T-helper 2 cell treated with Interferon-gamma antibody and Interleukin-4, amounts not matched to agents 5 μg/mL and 100 μg/mL, for 36 hours (primary cell): ENCODE data around the gene JARID2.

Experiments used
- DNase-seq: peaks from one replicate; pipeline ENCODE4 v3.0.0; 2021; ENCODE audit warnings: low spot score
- H3K27ac Mint-ChIP-seq: one replicate; pipeline ENCODE4 v1.8.0; 2021; ENCODE audit warnings: mild to moderate bottlenecking, mixed read lengths
- H3K27me3 Mint-ChIP-seq: one replicate; pipeline ENCODE4 v1.8.0; 2021; ENCODE audit warnings: low read depth, mixed read lengths
- H3K36me3 Mint-ChIP-seq: one replicate; pipeline ENCODE4 v1.8.0; 2021; ENCODE audit warnings: low read depth, mixed read lengths
- H3K4me1 Mint-ChIP-seq: one replicate; pipeline ENCODE4 v1.8.0; 2021; ENCODE audit warnings: low read depth, mixed read lengths
- H3K4me3 Mint-ChIP-seq: one replicate; pipeline ENCODE4 v1.8.0; 2022; ENCODE audit warnings: mild to moderate bottlenecking, moderate library complexity, mixed read lengths
- H3K9me3 Mint-ChIP-seq: one replicate; pipeline ENCODE4 v1.8.0; 2021; ENCODE audit warnings: mixed read lengths

Gene JARID2

DNA sequence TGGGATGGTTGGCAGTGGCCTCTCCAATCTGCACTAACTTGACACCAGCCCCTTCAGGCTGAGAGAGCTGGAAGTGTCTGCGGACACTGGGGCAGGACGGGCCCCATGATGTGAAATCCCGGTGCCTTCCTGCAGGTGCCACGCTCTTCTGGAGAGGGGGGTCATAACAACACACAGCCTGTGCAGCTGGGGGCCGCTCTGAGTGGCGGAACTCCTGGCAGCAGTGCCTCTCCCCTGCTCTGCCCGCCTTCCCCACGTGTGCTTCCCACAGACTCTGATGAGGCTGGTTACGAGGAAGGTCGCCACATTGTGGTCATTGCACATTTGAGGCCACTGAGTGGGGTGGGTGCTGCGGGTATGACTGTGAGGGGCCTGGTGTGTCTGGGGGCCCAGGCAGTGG, 271.7 kb downstream of the JARID2 start:
- Mint-ChIP-seq H3K27me3 (no peaks in the 10 kb centered on the region), H3K27ac (no peak overlapping the region), H3K4me3 (no peak overlapping the region), H3K9me3 (no peaks in the 10 kb centered on the region), H3K4me1 (peaks cover 6% of the 10 kb centered on the region), H3K36me3 (peaks cover 62% of the 10 kb centered on the region)
- DNase-seq = no peak

- Mint-ChIP-seq H3K4me1 (peaks cover 6% of the 10 kb centered on the region), H3K27ac (no peak overlapping the region), H3K27me3 (no peaks in the 10 kb centered on the region), H3K36me3 (peaks cover 65% of the 10 kb centered on the region), H3K9me3 (no peaks in the 10 kb centered on the region), H3K4me3 (no peak overlapping the region)
- no peak for DNase-seq
Observed at GRCh38 chr6:15518057-15518456, 272.2 kb downstream of the JARID2 start.

- Mint-ChIP-seq H3K27me3 (no peaks in the 10 kb centered on the region), H3K36me3 (peaks cover 68% of the 10 kb centered on the region), H3K4me1 (peaks cover 6% of the 10 kb centered on the region), H3K27ac (no peak overlapping the region), H3K4me3 (no peak overlapping the region), H3K9me3 (no peaks in the 10 kb centered on the region)
- no peak for DNase-seq
Observed at GRCh38 chr6:15518878-15519277, 273.0 kb downstream of the JARID2 start.

GRCh38 chr6:15519681-15520080, 273.8 kb downstream of the JARID2 start:
- DNase-seq = no peak
- no peak overlapping the region for H3K4me3 Mint-ChIP-seq
- H3K4me1 Mint-ChIP-seq = peaks cover 6% of the 10 kb centered on the region
- peaks cover 66% of the 10 kb centered on the region for H3K36me3 Mint-ChIP-seq
- H3K27ac Mint-ChIP-seq = no peak overlapping the region
- no peaks in the 10 kb centered on the region for H3K27me3 Mint-ChIP-seq
- H3K9me3 Mint-ChIP-seq = no peaks in the 10 kb centered on the region

GRCh38 chr6:15520626-15521203, 274.8 kb downstream of the JARID2 start:
- Mint-ChIP-seq H3K4me1 (peaks cover 6% of the 10 kb centered on the region), H3K9me3 (no peaks in the 10 kb centered on the region), H3K27me3 (no peaks in the 10 kb centered on the region), H3K4me3 (no peak overlapping the region), H3K36me3 (peaks cover 67% of the 10 kb centered on the region), H3K27ac (no peak overlapping the region)
- no peak for DNase-seq

- DNase-seq = no peak
- H3K4me3 Mint-ChIP-seq = no peak overlapping the region
- H3K9me3 Mint-ChIP-seq = no peaks in the 10 kb centered on the region
- peaks cover 69% of the 10 kb centered on the region for H3K36me3 Mint-ChIP-seq
- no peaks in the 10 kb centered on the region for H3K27me3 Mint-ChIP-seq
- H3K4me1 Mint-ChIP-seq = peaks cover 6% of the 10 kb centered on the region
- H3K27ac Mint-ChIP-seq = peak overlapping the region; percentile 31
Observed at GRCh38 chr6:15521582-15521981, 275.7 kb downstream of the JARID2 start.

DNA sequence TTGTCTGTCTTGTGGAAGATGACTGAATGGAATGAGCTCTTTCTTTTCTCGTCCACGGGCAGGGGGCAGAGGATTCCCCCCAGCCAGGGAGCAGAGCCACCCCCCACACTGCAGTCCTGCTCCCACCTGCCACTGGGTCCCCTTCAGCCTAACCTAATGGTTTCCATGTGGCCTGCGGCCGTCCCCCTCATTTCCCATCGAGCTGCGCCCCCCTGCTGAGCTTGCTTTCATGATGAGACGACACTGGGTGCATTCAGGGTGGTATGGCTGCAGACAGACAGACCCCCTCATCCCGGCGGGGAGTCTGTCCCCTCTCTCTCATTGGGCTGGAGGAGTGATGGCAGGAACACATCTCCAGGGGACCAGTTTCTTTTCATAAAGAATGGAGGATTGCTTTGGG, 276.2 kb downstream of the JARID2 start:
- peak overlapping the region; percentile 31 for H3K27ac Mint-ChIP-seq
- DNase-seq = no peak
- H3K27me3 Mint-ChIP-seq = no peaks in the 10 kb centered on the region
- no peak overlapping the region for H3K4me3 Mint-ChIP-seq
- H3K36me3 Mint-ChIP-seq = peaks cover 67% of the 10 kb centered on the region
- peaks cover 6% of the 10 kb centered on the region for H3K4me1 Mint-ChIP-seq
- no peaks in the 10 kb centered on the region for H3K9me3 Mint-ChIP-seq

- Mint-ChIP-seq H3K4me1 (peaks cover 6% of the 10 kb centered on the region), H3K27me3 (no peaks in the 10 kb centered on the region), H3K27ac (no peak overlapping the region), H3K4me3 (no peak overlapping the region), H3K36me3 (peaks cover 69% of the 10 kb centered on the region), H3K9me3 (no peaks in the 10 kb centered on the region)
- DNase-seq = no peak
Observed at GRCh38 chr6:15522427-15522826, 276.6 kb downstream of the JARID2 start.

DNA sequence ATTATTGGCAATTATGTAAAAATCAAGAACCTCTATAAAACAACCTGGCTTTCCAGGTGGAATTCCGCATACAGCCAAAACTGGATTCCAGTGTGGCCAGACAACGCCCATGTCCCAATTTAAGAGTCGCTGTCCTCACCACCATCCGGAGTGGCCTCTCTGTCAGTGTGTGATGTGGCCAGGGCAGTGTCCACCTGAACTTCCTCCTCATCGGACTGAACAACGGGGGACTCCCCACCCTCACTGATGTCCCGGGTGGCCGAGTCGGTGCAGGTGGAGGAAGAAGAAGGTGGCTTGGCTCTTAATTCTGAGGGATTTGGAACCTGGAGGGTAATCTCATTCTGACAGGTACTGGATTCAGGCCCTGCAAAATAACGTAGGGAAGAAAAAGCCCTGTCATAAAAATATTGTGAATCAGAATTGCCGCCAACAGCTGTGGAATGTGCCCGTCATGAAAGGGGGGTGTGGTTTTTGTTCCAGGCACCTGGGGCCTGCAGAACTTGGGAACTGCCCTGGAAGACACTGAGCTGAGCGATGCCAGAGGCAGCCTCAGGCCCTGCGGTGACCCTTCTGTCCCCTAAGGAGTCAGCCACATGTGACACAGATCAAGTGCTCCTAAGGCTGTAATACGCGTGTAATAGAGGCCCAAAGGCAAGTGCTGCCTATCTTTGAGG, 277.1 kb downstream of the JARID2 start:
- Mint-ChIP-seq H3K36me3 (peaks cover 71% of the 10 kb centered on the region), H3K27ac (no peak overlapping the region)
- no peak for DNase-seq

DNA sequence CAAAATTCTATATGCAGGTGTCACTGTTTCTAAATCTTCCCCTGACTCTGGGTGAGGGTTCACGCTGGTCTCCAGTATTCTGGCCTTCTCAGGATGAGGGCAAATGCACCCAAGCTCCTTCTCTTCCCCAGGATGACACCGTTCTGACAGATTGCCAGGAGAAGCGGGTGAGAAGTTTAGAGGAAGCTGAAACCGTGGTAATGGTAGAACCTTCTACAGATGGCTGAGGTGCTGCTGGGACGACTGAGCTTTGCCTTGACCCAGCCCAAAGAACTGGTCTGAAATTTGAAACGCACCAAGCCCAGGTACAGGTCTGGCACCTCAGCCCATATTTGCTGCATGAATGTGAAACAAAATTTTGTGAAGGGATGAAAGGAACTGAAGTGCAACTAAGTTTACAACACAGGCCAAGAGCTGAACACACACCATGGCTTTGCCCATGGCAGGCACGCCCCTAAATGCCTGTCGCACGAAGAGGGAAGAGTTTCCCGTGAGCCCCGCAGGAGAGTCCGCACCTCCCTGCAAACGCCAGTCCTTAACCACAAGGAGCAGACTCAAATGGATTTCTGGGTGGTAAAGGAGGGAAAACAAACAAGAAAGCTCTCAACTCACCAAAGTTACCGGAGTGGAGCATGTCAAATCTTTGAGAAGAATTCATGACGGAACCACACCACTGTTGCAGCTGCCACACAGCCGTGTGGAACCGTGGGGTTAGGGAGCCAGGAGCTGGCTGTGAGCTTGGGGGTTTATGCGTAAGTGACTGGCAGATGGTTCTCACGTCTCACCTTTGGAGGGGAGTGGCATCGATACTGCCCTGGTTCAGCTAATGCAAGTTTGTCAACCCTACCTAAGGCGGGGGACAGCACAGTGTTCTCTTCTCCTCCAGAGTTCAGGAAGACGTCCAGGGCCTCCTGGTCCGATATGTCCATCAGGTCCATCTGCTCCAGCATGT, 278.1 kb downstream of the JARID2 start:
- Mint-ChIP-seq H3K4me3 (no peak overlapping the region), H3K36me3 (peaks cover 64% of the 10 kb centered on the region), H3K27ac (no peak overlapping the region), H3K27me3 (no peaks in the 10 kb centered on the region), H3K9me3 (no peaks in the 10 kb centered on the region), H3K4me1 (peaks cover 6% of the 10 kb centered on the region)
- DNase-seq = no peak

More for the DNA sequence above, 277.1 kb downstream of the JARID2 start:
- Mint-ChIP-seq H3K27me3 (no peaks in the 10 kb centered on the region), H3K4me3 (no peak overlapping the region), H3K4me1 (peaks cover 6% of the 10 kb centered on the region), H3K9me3 (no peaks in the 10 kb centered on the region)

DNA sequence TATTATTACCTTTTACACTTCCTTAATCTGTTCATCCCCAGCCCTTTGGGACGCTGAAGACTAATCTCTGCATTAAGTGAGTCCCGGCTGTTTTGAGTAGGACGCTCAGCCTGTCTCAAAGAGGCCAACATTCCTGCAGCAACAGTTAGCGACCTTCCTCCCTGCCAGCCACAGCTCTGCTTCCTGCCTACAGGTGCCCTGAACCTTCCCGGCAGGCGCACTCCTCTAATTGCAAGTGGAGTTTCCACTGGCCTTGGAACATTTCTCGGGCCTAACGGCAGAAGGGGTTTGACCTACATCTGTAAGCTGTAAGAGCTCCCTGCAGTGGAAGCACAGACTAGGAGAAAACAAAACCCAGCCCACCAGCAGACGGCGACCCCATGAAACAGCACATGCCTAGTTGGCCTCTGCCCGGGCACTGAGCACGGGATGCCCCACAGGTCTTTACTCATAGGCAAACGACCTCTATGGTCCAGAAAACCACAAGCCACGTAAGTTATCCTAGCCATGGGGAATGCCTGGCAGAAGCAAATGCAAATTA, 279.1 kb downstream of the JARID2 start:
- no peak for DNase-seq
- peaks cover 6% of the 10 kb centered on the region for H3K4me1 Mint-ChIP-seq
- no peak overlapping the region for H3K27ac Mint-ChIP-seq
- H3K36me3 Mint-ChIP-seq = peaks cover 58% of the 10 kb centered on the region
- H3K27me3 Mint-ChIP-seq = no peaks in the 10 kb centered on the region
- no peaks in the 10 kb centered on the region for H3K9me3 Mint-ChIP-seq
- no peak overlapping the region for H3K4me3 Mint-ChIP-seq

- Mint-ChIP-seq H3K27ac (no peak overlapping the region), H3K4me1 (peaks cover 6% of the 10 kb centered on the region), H3K36me3 (peaks cover 53% of the 10 kb centered on the region), H3K9me3 (no peaks in the 10 kb centered on the region), H3K4me3 (no peak overlapping the region), H3K27me3 (no peaks in the 10 kb centered on the region)
- DNase-seq = no peak
Observed at GRCh38 chr6:15526212-15526701, 280.4 kb downstream of the JARID2 start.

GRCh38 chr6:15527838-15528617, 282.2 kb downstream of the JARID2 start:
- no peaks in the 10 kb centered on the region for H3K9me3 Mint-ChIP-seq
- no peak overlapping the region for H3K27ac Mint-ChIP-seq
- H3K4me3 Mint-ChIP-seq = no peak overlapping the region
- no peaks in the 10 kb centered on the region for H3K27me3 Mint-ChIP-seq
- H3K36me3 Mint-ChIP-seq = peaks cover 42% of the 10 kb centered on the region
- H3K4me1 Mint-ChIP-seq = no peaks in the 10 kb centered on the region
- DNase-seq = no peak
